HCT116 (cell line): ENCODE data around the gene SH3GL2. TPM values are rescaled to one million over a fixed set of nuclear protein-coding genes. Genes with fewer than 3 reads are reported as not detected.

Source experiments
- ATAC-seq: fragments of 200-7000 bp; cut with Tn5 transposase; 2 replicates; pipeline ENCODE4 v1.9.1; 2020; ENCODE audit warnings: mild to moderate bottlenecking, moderate library complexity
- BruUV-seq: library from RNA; stranded (reverse); fragments of 400-500 nt; replicated peaks from 2 replicates; lab custom pipeline; 2021; lab: Mats Ljungman, UMichigan
- CTCF ChIA-PET: fragments of 300-600 bp; sonication (Branson Sonifier 250); formaldehyde crosslinking; loops from one replicate; lab custom pipeline; 2021; ENCODE audit warnings: antibody characterized with exemption; lab: Charles Lee
- POLR2A ChIA-PET: fragments of 300-600, 350-600 bp; sonication (Branson Sonifier 250); formaldehyde crosslinking; loops from one replicate; lab custom pipeline; 2021; ENCODE audit warnings: antibody characterized with exemption; lab: Charles Lee
- RAD21 ChIA-PET, 2 experiments: fragments of 300-600 bp; sonication (Branson Sonifier 250); formaldehyde crosslinking; loops; one replicate each; lab custom pipeline; 2023; ENCODE audit warnings: low total read pairs in 2 of 2; ENCODE audit not compliant: uncharacterized antibody in 2 of 2, unreplicated experiment in 2 of 2, low non-redundant PET in 1 of 2; lab: Charles Lee
- DNase-seq: peaks from one replicate; pipeline ENCODE4 v3.0.0-alpha.2; 2010; ENCODE audit warnings: low read depth, low spot score
- H2AFZ ChIP-seq: fragments of 200-600 bp; shearing (Covaris generic), sonication (generic); 2 replicates; pipeline ENCODE4 v1.6.1; 2017; ENCODE audit warnings: low read depth, mixed run types, mixed read lengths, antibody characterized with exemption, low read length; ENCODE audit not compliant: poor library complexity, severe bottlenecking
- H3K27ac ChIP-seq: 2 replicates; pipeline ENCODE4 v1.5.1; 2012; ENCODE audit warnings: low read depth, low read length
- H3K27me3 ChIP-seq: fragments of 200-600 bp; sonication (generic); 2 replicates; pipeline ENCODE4 v1.6.1; 2016; ENCODE audit warnings: mixed run types, low read length, mixed read lengths; ENCODE audit not compliant: insufficient read depth
- H3K36me3 ChIP-seq, 2 experiments: fragments of 200-500 bp in 1 of 2; fragments of 200-600 bp in 1 of 2; sonication (Bioruptor generic) in 1 of 2; sonication (generic) in 1 of 2; 2 replicates each; pipeline versions ENCODE4 v1.5.1 to v1.6.1; 2014 to 2016; ENCODE audit warnings: low read length in 2 of 2, inconsistent platforms in 1 of 2, mixed read lengths in 1 of 2, mixed run types in 1 of 2; ENCODE audit not compliant: insufficient read depth in 2 of 2, control insufficient read depth in 1 of 2
- H3K4me1 ChIP-seq, 2 experiments: fragments of 200-600 bp in 1 of 2; sonication (generic) in 1 of 2; 2 replicates each; pipeline versions ENCODE4 v1.5.1 to v1.6.1; 2012 to 2017; ENCODE audit warnings: low read length in 2 of 2, inconsistent platforms in 1 of 2, mild to moderate bottlenecking in 1 of 2, mixed read lengths in 1 of 2, mixed run types in 1 of 2, moderate library complexity in 1 of 2; ENCODE audit not compliant: insufficient read depth in 2 of 2, control insufficient read depth in 1 of 2
- H3K4me2 ChIP-seq: fragments of 200-600 bp; sonication (generic); 2 replicates; pipeline ENCODE4 v1.6.1; 2017; ENCODE audit warnings: mixed run types, low read length, mixed read lengths
- H3K4me3 ChIP-seq, 2 experiments: fragments of 200-600 bp in 1 of 2; sonication (generic) in 1 of 2; replicated peaks in 1 of 2; 2 replicates each; pipeline ENCODE4 v1.5.1; 2011 to 2016; ENCODE audit warnings: low read length in 2 of 2, control low read depth in 1 of 2, low read depth in 1 of 2, mild to moderate bottlenecking in 1 of 2, mixed read lengths in 1 of 2, mixed run types in 1 of 2
- H3K79me2 ChIP-seq: fragments of 200-600 bp; sonication (generic); 2 replicates; pipeline ENCODE4 v1.6.1; 2017; ENCODE audit warnings: mild to moderate bottlenecking, mixed run types, low read length, moderate library complexity, mixed read lengths; ENCODE audit not compliant: insufficient read depth
- H3K9ac ChIP-seq: fragments of 200-600 bp; sonication (generic); 2 replicates; pipeline ENCODE4 v1.6.1; 2016; ENCODE audit warnings: low read length, mixed read lengths
- H3K9me2 ChIP-seq: fragments of 200-600 bp; sonication (generic), shearing (Covaris generic); 2 replicates; pipeline ENCODE4 v1.6.1; 2017; ENCODE audit warnings: mixed run types, mild to moderate bottlenecking, moderate library complexity; ENCODE audit not compliant: insufficient read depth
- H3K9me3 ChIP-seq, 2 experiments: fragments of 200-500 bp in 1 of 2; fragments of 200-600 bp in 1 of 2; sonication (Bioruptor generic) in 1 of 2; sonication (generic) in 1 of 2; 2 replicates each; pipeline ENCODE4 v1.6.1; 2014 to 2017; ENCODE audit warnings: low read length in 2 of 2, mixed read lengths in 2 of 2, inconsistent platforms in 1 of 2, low read depth in 1 of 2, mild to moderate bottlenecking in 1 of 2, mixed run types in 1 of 2, moderate library complexity in 1 of 2; ENCODE audit not compliant: control insufficient read depth in 1 of 2, insufficient read depth in 1 of 2
- H4K20me1 ChIP-seq: fragments of 200-600 bp; sonication (generic), shearing (Covaris generic); 2 replicates; pipeline ENCODE4 v1.6.1; 2017; ENCODE audit warnings: mixed run types, mild to moderate bottlenecking, moderate library complexity; ENCODE audit not compliant: insufficient read depth
- ATF3 ChIP-seq: IDR thresholded peaks from 2 replicates; pipeline ENCODE4 v1.6.1; 2012
- CEBPB ChIP-seq: IDR thresholded peaks from 2 replicates; pipeline ENCODE4 v1.6.1; 2012; ENCODE audit warnings: low read depth
- CTCF ChIP-seq, 3 experiments: fragments of 200-600 bp in 1 of 3; sonication (generic) in 1 of 3; IDR thresholded peaks in 2 of 3; conservative IDR thresholded peaks in 1 of 3; 2 replicates each; pipeline ENCODE4 v1.5.1; 2012 to 2017; ENCODE audit warnings: low read depth in 2 of 3, low read length in 2 of 3, antibody characterized with exemption in 1 of 3, borderline replicate concordance in 1 of 3, control low read depth in 1 of 3, mild to moderate bottlenecking in 1 of 3, mixed read lengths in 1 of 3, mixed run types in 1 of 3, moderate library complexity in 1 of 3; ENCODE audit not compliant: insufficient read depth in 1 of 3
- ELF1 ChIP-seq: IDR thresholded peaks from 2 replicates; pipeline ENCODE4 v1.6.1; 2012; ENCODE audit warnings: low read depth, borderline replicate concordance
- EZH2 ChIP-seq: fragments of 200-600 bp; sonication (generic); IDR thresholded peaks from 2 replicates; pipeline ENCODE4 v1.6.1; 2017; ENCODE audit warnings: antibody characterized with exemption, mixed run types
- EZH2phosphoT487 ChIP-seq: fragments of 200-600 bp; IDR thresholded peaks from 2 replicates; pipeline ENCODE4 v1.6.1; 2018; ENCODE audit warnings: antibody characterized with exemption, borderline replicate concordance
- FOSL1 ChIP-seq: IDR thresholded peaks from 2 replicates; pipeline ENCODE4 v1.6.1; 2012; ENCODE audit warnings: low read depth
- JUND ChIP-seq: IDR thresholded peaks from 2 replicates; pipeline ENCODE4 v1.6.1; 2012
- MAX ChIP-seq: IDR thresholded peaks from 2 replicates; pipeline ENCODE4 v1.6.1; 2012
- POLR2A ChIP-seq: IDR thresholded peaks from 2 replicates; pipeline ENCODE4 v1.7.0; 2011; ENCODE audit warnings: borderline replicate concordance; ENCODE audit not compliant: insufficient read depth, insufficient read length; ENCODE audit errors: extremely low read depth
- POLR2AphosphoS5 ChIP-seq: IDR thresholded peaks from 2 replicates; pipeline ENCODE4 v1.6.1; 2011; ENCODE audit warnings: mild to moderate bottlenecking, low read depth, low read length, moderate library complexity
- RAD21 ChIP-seq: IDR thresholded peaks from 2 replicates; pipeline ENCODE4 v1.6.1; 2012; ENCODE audit warnings: low read depth, mild to moderate bottlenecking
- REST ChIP-seq: IDR thresholded peaks from 2 replicates; pipeline ENCODE4 v1.6.1; 2012; ENCODE audit warnings: low read depth
- SIN3A ChIP-seq: IDR thresholded peaks from 2 replicates; pipeline ENCODE4 v1.6.1; 2012; ENCODE audit warnings: low read depth
- SP1 ChIP-seq: IDR thresholded peaks from 2 replicates; pipeline ENCODE4 v1.6.1; 2012; ENCODE audit warnings: low read depth
- SRF ChIP-seq: IDR thresholded peaks from 2 replicates; pipeline ENCODE4 v1.6.1; 2012; ENCODE audit warnings: low read depth
- YY1 ChIP-seq: IDR thresholded peaks from 2 replicates; pipeline ENCODE4 v1.6.1; 2011; ENCODE audit warnings: low read length, low read depth, moderate library complexity, mild to moderate bottlenecking; ENCODE audit not compliant: insufficient replicate concordance; ENCODE audit errors: extremely low read depth
- ZBTB33 ChIP-seq: IDR thresholded peaks from 2 replicates; pipeline ENCODE4 v1.6.1; 2011; ENCODE audit warnings: mild to moderate bottlenecking, low read length, moderate library complexity; ENCODE audit not compliant: insufficient replicate concordance; ENCODE audit errors: extremely low read depth
- ZFX ChIP-seq: fragments of 450-650 bp; IDR thresholded peaks from 2 replicates; pipeline ENCODE4 v1.6.1; 2017
- ZNF274 ChIP-seq: fragments of 200-500 bp; sonication (Bioruptor generic); IDR thresholded peaks from 2 replicates; pipeline ENCODE4 v1.6.1; 2014; ENCODE audit warnings: mild to moderate bottlenecking, low read depth, low read length, inconsistent platforms
- intact Hi-C: fragments of 100-400 bp; cut with micrococcal nuclease; formaldehyde crosslinking; loops from 2 replicates; pipeline ENCODE4 v1.10.0; 2022
- total RNA-seq: library from RNA; stranded (reverse); gene quantifications from one replicate; pipeline ENCODE4 v1.2.1, GENCODE V29; 2021; ENCODE audit not compliant: unreplicated experiment

The SH3GL2 gene
- total RNA-seq, 1 experiment from 2014 or later = not detected

GRCh38 chr9:17613758-17614157, 34.9 kb downstream of the SH3GL2 start:
- POLR2A ChIA-PET = no interaction called here
- Histone ChIP-seq H3K9me2 (no peaks in the 10 kb centered on the region), H3K36me3 (no peaks in the 10 kb centered on the region), H3K27me3 (peaks cover 6% of the 10 kb centered on the region; the same call in 1 of the 2 replicates), H3K4me2 (no peak overlapping the region), H3K79me2 (no peaks in the 10 kb centered on the region), H3K4me1 (no peaks in the 10 kb centered on the region), H4K20me1 (no peaks in the 10 kb centered on the region), H3K27ac (no peak overlapping the region), H2AFZ (no peak overlapping the region), H3K9ac (no peak overlapping the region), H3K4me3 (no peak overlapping the region)
- CTCF ChIA-PET = no interaction called here
- RAD21 ChIA-PET = no interaction called here
- no TSS peak for BruUV-seq
- intact Hi-C loops = no loop called here
- ATAC-seq (no peak), DNase-seq (no peak)
- no peak for TF ChIP-seq RAD21
- no peak for TF ChIP-seq MAX
- no peak for TF ChIP-seq EZH2
- TF ChIP-seq ATF3 = no peak
- no peak for TF ChIP-seq ZNF274
- TF ChIP-seq ZFX = no peak
- no peak for TF ChIP-seq FOSL1
- no peak for TF ChIP-seq YY1
- TF ChIP-seq CEBPB = no peak
- TF ChIP-seq SRF = no peak
- no peak for TF ChIP-seq POLR2AphosphoS5
- TF ChIP-seq CTCF (IDR thresholded peaks at IDR 0.05 in 2 of 3, conservative IDR thresholded peaks at IDR 0.05 in 1 of 3; ENCODE audit: borderline replicate concordance in 1 of 3, insufficient read depth in 1 of 3, low read depth in 2 of 3, low read length in 2 of 3) = no peak
- no peak for TF ChIP-seq SIN3A
- no peak for TF ChIP-seq POLR2A
- no peak for TF ChIP-seq ELF1
- TF ChIP-seq JUND = no peak
- no peak for TF ChIP-seq REST
- TF ChIP-seq ZBTB33 = no peak
- no peak for TF ChIP-seq EZH2phosphoT487
- no peak for TF ChIP-seq SP1
- TF ChIP-seq, all 23 proteins: peak for 0
- H3K9me3 ChIP-seq = no peaks in the 10 kb centered on the region
